ENCODE data around the gene IDNK.
"Not testable (repeated sequence)": the region's sequence is repeated elsewhere in the genome, so short reads cannot be mapped to it uniquely, and the experiment has no call there.

IDNK gene
- total RNA-seq, result 3.3 to 5.9 (median 4.5) reads per million in 17 experiments

DNA sequence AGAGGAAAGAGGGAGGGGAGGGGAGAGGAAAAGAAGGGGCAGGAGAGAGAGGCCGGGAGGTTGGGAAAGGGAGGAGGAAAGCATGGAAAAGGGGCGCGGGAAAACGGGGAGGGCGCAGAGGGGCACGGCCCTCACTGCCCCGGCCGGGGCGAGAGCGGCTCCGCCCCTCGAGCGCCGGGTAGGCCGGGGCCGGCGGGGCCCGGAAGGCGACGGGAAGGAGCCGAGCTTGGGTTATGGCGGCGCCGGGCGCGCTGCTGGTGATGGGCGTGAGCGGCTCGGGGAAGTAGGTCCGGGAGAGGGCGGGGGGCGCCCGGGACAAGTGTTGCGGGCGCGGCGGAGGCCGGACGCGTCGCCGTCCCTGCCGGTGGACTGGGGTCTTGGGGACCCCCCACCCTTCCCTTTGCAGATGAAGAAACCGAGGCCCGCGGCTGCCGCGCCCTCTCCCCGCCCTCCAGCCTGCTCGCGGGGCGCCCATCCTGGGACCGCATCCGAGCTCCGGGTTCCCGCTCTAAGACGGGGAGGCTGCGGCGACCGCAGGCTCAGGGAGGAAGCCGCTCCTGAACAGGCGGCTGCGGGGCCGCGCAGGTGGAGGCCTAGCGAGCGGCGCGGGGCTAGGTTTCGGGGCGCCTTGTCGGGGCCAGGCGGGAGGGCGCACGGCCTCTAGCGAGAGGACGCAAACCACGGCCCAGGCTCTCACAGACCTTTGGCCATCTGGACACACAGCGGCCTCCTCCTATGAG lies at the start of gene IDNK:
Gene IDNK, plus strand, starts transcription at position 205 of the 740 bp plus-strand sequence. Its CDS starts 29 bp downstream, at position 234.
- peak; percentile 68 to 89 (median 77) for DNase-seq

DNA sequence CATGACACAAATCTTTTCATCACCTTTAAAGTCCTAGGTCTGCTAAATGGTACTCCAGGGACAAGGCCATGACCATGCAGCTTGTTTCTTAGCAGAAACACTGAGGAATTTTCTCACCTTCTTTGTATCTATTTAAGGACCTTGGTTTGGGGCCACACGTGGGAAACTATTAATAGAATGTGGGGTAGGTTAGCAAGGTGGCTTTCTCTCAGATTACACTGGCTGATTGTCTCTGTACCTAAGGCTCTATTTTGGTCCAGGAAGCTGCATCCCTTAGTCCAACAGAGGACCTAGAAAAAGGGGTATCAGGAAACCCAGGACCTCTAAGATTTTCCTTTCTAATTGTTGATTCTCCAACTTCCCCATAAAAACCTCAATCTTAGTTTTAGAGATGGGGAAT lies 48.5 kb upstream of the IDNK start:
- DNase-seq, result no peak

DNA sequence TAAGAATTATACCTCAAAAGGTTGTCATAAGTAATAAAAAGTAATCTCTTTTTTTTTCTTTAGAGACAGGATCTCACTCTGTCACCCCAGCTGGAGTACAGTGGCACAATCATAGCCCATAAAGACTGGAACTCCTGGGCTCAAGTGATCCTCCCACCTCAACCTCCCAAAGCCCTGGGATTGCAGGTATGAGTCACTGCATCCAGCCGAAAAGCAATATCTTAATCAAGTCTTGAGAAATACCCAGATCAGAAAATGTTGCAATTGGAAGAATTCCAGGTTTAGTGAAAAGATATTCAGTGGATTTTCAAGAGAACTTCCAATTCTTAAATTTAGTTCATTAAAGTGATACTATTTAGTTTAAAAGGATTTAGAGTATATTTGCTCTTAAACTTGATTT lies 40.9 kb upstream of the IDNK start:
- no peak for DNase-seq

DNA sequence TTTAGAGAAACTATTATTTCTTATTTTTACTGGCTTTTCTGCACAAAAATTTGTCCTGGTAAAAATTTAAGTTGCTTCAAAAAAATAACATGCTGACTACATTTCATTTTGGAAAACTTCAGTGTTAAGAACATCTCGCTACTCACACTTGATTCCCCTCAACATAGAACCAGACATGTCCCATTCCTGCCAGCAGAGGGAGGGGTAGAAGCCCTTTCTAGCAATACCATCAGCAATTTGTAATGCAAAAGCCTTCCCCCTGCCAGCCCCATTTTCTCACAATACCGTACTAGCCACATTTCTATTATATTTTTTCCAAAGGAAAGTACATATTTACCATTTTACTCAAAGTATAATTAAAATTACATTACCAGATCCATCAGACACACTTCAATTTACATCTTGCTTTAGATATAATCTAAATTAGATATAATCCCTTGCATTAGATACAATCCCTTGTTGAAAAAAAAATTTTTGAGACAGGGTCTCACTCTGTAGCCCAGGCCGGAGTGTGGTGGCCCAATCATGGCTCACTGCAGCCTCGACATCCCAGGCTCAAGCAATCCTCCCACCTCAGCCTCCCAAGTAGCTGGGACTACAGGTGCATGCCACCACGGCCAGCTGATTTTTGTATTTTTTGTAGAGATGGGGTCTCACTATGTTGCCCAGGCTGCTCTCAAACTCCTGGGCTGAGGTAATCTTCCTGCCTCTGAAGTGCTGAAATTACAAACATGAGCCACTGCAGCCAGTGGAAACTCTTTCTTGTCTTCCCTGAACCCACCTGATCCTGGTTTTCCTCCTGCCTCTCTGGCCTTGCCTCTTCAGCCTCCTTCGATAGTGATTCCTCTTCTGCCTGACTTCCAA lies 39.6 kb upstream of the IDNK start:
- peak; percentile 34 to 61 (median 53) for DNase-seq

DNA sequence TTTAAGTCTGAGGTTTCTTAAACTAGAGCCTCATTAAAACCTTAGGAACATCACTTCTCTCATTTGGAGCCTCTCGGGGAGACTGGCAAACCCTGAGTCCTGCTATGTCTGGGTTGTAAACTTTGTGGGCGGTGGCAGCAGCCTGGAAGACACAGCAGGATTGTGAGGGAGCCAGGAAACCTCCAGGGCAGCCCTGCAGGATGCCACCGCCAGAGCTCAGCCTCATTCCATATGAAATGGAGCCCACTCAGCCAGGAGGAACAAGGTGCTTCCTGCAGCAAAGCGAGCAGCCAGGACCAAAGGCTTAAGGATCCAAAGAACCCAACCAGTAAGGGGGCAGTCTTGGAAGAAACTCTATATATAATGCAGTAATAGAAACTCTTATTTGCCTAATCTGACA lies 37.9 kb upstream of the IDNK start:
- no peak for DNase-seq

DNA sequence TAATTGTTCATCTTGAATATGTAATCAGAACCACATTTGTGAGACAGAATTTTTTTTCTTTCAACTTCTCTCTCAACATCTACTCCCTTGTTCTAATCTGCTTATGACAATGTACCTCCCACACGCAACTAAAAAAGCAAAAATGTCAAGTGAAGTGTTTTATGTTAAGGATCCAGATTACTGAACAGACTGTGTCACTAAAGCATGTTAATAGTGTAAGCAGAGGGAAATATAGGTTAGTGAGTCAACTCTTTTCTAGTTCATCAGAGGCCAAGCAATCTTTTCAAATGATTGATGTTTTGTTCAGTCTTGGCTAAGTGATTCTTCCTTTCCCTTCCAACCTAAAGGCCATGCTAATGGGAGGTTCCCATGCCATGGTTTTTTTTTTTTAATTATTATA lies 34.7 kb upstream of the IDNK start:
- DNase-seq, result peak in 1 of 4 experiments; percentile 6

DNA sequence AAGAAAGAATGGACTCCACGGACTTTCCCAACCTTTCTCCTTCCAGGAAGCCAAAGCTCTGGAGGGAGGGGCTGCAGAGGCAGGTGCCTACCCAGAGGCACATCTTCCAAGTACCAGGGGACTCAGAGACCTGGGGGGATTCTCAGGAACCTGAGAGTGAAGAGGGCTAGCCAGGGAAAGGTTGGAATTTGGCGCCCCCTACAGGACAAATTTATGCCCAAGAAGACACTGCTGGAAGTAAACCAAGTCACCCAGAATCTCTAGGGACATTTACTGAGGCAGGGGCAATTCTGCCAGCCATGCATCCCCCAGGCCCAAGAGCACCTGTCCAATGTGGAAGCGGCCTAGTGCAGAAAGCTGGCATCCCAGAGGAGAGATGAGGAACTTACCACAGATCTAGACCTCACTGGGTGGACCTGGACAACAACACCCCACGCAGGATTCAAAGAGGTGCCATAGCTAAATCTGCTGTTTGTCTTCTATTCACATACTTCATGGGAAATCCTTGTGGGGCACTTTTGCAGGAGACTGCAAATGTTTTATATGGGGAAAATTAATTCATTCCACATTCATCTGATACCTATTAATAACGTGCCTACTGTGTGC lies 25.9 kb upstream of the IDNK start:
- DNase-seq, result peak; percentile 41 to 69 (median 65)

DNA sequence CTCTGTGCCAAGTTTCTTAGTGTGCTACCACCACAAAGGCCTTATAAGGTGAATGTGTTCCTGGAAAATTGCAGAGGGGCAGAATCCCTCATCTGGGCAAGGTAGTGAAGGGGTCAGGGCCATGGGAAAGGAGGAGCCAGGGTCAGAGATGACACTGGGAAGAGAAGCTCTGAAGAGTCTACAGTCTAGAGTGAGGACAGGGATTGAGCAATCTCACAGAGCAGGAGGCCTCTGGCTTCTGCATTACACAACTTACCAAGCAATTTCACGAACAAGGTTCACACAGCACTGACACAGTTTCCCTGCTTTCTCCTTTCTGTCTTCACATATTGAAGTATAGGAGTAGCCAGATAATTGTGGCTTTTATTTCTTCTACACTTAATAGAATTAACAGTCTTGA lies 24.5 kb upstream of the IDNK start:
- DNase-seq, result peak; percentile 43 to 82 (median 68)

DNA sequence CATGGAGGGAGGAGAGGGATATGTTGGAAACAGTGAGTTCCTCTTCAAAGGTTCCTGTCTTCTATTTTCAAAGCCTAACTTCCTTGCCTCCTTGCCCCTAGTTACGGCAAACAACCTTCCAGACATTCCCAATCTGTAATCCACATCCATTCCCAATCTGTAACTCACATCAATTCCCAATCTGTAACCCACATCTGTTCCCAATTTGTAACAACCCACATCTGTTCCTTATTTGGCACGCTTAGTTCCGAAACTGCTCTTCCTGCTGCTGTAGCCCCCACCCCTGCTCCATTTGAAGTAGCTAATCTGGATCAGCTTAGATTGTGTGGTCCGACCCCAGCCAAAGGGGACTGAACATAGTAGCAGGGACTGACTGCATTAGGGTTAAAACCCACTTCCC lies 23.9 kb upstream of the IDNK start:
- peak in 1 of 4 experiments; percentile 6 for DNase-seq

DNA sequence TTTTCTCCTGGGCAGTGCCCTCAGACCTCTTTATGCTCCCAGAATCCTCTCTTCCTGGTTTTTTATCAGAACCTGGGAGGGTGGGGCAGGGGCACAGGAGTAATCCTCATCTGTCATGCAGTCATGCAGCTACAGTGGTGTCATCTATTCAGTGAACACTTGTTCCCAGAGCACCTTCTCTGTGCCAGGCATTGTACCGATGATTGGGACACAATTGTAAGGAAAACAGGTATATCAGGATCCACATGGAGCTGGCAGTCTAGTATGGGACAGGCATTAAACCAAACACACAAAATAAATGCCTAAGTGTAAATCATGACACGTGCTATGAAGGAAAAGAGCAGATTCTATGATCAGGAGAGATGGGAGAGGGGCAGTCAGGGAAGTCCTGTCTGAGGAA lies 21.5 kb upstream of the IDNK start:
- DNase-seq, result no peak

DNA sequence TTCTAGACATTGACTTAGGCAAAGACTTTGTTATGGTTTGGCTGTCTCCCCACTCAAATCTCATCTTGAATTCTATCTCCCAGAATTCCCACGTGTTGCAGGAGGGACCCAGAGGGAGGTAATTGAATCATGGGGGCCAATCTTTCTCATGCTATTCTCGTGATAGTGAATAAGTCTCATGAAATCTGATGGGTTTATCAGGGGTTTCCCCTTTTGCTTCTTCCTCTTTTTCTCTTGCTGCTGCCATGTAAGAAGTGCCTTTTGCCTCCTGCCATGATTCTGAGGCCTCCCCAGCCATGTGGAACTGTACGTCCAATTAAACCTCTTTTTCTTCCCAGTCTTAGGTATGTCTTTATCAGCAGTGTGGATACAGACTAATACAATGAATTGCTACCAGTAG lies 15.3 kb upstream of the IDNK start:
- DNase-seq, result peak in 3 of 4 experiments; percentile 20 to 43 (median 34)

DNA sequence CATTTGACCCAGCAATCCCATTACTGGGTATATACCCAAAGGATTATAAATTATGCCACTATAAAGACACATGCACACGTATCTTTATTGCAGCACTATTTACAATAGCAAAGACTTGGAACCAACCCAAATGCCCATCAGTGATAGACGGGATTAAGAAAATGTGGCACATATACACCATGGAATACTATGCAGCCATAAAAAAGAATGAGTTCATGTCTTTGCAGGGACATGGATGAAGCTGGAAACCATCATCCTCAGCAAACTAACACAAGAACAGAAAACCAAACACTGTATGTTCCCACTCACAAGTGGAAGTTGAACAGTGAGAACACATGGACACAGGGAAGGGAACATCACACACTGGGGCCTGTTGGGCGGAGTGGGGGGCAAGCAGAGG lies 9.6 kb upstream of the IDNK start:
- not testable (repeated sequence) for DNase-seq

DNA sequence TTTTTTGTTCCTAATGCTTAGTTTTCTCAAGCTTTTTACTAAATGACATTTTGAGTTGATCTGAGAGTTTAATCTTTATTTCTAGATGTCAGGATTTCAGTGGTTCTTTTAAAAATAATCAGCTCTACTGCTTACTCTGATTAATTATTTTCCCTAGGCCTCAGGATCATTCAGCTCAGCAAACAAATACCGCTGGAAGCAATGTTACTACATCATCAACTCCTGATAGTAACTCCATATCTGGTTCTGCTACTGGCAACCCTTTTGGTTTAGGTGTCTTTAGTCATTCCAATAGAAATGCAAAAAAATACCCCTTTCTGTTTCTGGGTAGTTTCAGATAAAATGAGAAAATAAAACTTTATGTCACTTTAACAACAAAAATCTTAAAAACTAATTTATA lies 5.6 kb upstream of the IDNK start:
- no peak for DNase-seq

DNA sequence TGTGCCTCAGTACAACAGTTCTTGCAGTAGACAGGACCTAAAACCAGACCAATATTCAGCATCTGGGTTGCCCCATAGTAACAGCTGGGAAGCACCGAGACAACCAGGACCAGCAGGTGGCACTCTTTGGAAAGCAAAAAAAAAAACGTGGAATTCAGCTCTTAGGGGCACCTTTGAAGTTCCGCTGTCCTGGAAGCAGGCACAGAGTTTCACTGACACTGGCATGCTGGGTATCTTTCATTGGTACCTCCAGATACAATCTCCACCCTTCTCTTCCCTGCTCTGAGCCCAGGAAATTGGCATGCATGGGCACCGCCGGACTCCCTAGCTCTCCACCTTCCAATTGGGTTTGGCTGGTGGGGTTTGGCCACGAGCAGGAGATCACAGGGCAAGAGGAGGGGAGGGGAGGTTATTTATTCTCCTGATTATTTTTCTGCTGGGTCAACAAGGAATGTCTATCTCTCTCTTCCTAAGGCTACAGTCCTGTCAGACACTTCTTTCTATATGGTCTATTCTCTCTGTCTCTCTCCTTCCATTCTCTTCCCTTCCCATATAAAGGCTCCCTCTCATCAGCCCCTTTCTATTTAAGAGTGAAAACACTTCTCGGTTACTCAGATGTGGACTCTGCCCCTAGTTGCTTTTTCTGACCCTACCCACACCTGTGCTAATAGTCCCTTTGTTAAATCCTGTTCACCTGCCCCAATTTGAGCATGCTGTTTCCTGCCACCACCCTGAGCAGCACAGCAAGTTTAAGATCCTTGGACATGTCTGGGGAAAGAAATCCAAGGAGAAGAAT lies 1.9 kb upstream of the IDNK start:
- DNase-seq, result peak; percentile 47 to 70 (median 63)

DNA sequence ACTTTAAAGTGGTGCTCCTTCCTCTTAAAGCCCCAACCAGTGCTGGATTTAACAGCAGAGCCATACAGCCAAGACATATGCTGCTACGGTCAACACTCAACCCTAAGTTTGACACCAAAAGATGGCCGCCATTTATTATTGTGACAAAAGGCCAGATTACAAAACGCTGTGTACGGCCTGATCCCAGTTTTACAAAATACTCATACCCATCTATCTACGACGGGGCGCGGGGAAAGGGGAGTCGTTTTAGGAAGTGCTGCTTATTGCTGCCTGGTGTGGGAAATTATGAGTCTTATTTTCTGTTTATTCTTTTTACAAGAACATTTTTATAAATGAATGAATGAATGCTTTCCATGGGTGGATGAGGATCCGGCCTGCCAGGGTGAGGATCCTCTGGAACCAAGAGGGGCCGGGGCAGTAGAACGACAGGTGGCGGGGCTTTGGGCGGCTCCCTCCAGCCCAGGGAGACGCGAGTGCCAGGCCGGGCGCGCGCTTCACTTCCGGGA lies 457 bp upstream of the IDNK start:
- peak; percentile 23 to 58 (median 38) for DNase-seq

DNA sequence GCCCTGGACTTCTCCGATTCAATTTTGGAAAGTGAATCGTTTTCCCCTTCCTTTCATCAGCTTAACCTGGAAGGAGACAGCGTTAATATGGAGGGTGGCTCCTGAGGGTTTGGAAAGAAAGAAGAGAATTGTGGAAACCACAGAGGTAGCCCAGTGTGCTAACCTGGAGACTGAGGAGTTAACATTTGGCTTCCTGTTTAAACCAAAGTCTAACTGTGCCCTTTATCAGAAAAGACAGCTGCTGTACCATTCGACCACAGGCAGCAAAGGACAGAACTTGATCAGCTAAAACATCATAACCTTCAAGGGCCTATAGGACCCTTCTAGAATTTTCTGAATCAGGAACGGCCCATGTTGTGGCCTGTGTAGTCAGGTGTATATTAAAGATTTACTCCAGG lies 735 bp downstream of the IDNK start:
- DNase-seq, result peak in 1 of 4 experiments; percentile 8

DNA sequence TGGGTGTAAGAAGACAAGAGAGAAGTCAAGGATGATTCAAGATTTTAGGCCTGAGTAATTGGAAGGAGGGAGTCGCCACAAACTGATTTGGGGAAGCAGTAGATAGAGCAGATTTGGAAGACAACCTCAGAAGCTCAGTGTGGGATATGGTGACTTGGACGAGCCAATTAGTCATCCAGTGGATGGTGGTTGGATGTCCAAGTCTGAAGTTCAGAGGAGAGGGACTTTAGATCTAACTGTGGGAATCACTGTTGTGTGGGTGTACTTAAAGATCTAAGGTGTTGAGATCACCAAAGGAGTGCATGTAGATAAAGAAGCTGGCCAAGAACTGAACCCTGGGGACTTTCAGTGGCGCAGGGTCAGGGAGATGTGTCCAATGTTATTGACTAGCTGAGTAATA lies 2.2 kb downstream of the IDNK start:
- DNase-seq, result peak; percentile 26 to 61 (median 38)

DNA sequence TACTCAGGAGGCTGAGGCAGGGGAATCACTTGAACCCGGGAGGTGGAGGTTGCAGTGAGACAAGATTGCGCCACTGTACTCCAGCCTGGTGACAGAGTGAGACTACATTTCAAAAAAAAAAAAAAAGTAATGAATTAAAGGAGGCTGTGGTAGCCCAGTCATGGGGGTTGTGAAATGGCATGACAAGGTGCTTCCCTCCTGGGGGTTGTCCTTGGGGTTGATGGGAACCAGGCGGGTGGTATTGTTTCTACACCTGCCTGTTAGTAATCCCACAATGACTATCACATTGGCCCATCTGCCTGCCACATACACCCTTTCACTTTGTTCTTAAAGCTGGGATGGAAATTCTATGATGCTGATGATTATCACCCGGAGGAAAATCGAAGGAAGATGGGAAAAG lies 5.6 kb downstream of the IDNK start:
- no peak for DNase-seq

DNA sequence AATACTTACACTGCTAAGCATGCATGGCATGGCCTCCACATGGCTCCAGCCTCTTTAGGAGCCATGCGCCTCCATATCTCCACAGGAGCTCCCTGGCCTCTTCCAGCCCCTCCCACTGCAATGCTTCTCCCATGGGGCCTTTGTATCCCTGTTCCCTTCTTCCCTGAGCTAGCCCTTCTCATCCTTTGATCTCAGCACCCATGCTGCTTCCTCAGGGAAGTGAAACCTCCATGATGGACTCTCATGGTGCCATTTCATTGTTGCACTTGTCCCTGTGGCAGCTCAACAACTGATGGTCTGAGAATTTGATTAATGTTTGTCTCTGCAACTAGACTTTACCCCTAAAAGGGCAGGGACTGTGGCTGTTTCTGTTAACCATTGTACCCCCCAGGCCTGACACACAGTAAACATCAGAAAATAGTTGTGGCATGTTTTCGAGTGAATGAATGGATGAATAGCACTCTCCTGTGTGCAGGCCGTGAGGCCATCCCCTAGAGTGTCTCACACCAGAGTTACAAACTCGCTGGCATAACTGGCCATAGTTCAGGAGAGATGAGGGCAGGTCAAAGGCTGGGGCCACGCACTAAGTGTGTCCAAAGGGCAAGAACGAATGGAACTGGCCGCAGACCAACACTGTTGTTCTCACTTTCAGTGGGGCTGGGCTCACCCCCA lies 6.6 kb downstream of the IDNK start:
- DNase-seq, result peak in 1 of 4 experiments; percentile 16

DNA sequence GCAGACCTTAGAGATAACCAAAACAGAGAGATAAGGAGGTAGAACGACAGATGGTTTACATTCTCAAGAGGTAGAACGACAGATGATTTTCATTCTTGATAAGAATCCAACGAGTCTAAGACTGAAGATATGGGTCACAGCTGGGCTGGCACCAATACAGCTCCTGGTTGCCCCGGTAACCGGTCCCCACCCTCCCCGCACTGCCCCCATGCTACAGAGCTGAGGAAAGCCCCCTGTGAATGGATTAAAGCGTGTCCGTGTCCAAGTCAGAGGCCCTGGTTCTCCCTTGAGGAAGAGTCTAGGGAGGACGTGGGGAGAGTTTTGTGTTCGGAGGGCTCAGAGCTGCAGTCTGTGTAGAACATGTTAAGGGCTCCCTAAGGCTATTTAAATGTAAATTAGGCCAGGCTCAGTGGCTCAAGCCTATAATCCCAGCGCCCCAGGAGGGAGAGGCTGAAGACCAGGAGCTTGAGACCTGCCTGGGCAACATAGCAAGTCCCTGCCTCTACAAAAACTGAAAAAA lies 8.1 kb downstream of the IDNK start:
- no peak for DNase-seq

DNA sequence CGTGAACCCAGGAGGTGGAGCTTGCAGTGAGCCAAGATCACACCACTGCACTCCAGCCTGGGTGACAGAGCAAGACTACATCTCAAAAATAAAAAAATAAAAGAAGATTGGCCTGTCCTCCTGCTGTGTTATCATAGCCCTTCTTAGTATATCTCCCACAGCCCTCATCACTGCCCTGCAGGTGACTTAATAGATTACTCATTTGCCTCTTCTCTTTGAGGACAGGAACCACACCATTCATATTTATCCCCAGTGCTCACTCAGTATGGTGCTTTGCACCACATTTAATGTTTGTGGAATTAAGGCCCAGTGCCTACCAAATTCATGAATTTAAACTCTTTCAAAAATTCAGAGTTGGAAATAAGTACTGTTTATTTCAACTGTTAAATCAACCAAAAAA lies 10.3 kb downstream of the IDNK start:
- DNase-seq, result no peak
